Large intestine (tissue), 3 donors: Measurements from ENCODE around the gene CPT1A. TPM values are rescaled to one million over a fixed set of nuclear protein-coding genes. Genes with fewer than 3 reads are reported as not detected.

Experiments used
- DNase-seq, 2 donors: peaks; one replicate each; pipeline versions ENCODE4 v3.0.0 to v3.0.0-alpha.2; 2013
- H3K27ac ChIP-seq: one replicate; pipeline ENCODE4 v1.5.1; 2013; ENCODE audit warnings: low read length
- H3K27me3 ChIP-seq: 2 replicates; pipeline ENCODE4 v1.6.1; 2013; ENCODE audit warnings: low read length; ENCODE audit not compliant: control insufficient read depth, insufficient read depth
- H3K36me3 ChIP-seq: 2 replicates; pipeline ENCODE4 v1.6.1; 2013; ENCODE audit warnings: low read length; ENCODE audit not compliant: control insufficient read depth, insufficient read depth
- H3K4me1 ChIP-seq: one replicate; pipeline ENCODE4 v1.6.1; 2013; ENCODE audit warnings: low read length; ENCODE audit not compliant: control insufficient read depth, insufficient read depth
- H3K4me3 ChIP-seq: one replicate; pipeline ENCODE4 v1.5.1; 2013; ENCODE audit warnings: low read length
- H3K9me3 ChIP-seq: one replicate; pipeline ENCODE4 v1.6.1; 2013; ENCODE audit warnings: mild to moderate bottlenecking, low read depth, low read length, moderate library complexity; ENCODE audit not compliant: control insufficient read depth
- WGBS: methylation state at CpG from one replicate; pipeline ENCODE4 v1.1.5; 2013; ENCODE audit warnings: low lambda C conversion rate; ENCODE audit not compliant: insufficient coverage; 5-methylcytosine and 5-hydroxymethylcytosine counted together
- polyA plus RNA-seq: library from polyadenylated mRNA; unstranded; fragments of 120-200 nt; gene quantifications from one replicate; pipeline ENCODE4 v1.2.1, GENCODE V29; 2013

CPT1A gene
- polyA plus RNA-seq, 1 donor = 41.5 TPM

GRCh38 chr11:68854273-68854958, 12.7 kb upstream of the CPT1A start:
- Histone ChIP-seq H3K9me3 (no peaks in the 10 kb centered on the region), H3K36me3 (no peaks in the 10 kb centered on the region), H3K4me1 (peaks cover 19% of the 10 kb centered on the region), H3K4me3 (peak overlapping the region; percentile 64), H3K27ac (no peak overlapping the region), H3K27me3 (peaks cover 15% of the 10 kb centered on the region)
- no peak for DNase-seq
- no CpG with 5 or more reads among the region's 42 CpGs for WGBS

DNA sequence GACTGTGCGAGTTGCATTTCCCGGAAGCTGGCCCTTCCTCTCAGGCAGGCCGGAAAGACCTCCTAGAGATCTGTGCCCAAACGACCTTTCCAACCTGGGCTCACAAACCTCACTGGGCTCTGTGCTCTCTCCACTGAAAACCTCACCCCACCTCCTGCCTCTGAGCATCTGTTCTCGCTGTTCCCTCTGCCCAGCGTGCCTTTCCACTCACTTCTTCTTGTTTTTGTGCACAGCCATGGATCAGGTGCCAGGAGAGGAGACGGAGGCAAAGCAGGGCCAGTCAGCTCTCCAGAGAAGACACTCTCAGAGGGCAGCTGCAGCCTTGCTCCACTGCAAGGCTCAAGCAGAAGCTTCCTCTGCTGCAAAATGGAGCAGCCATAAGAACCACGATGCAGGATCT, 10.9 kb upstream of the CPT1A start:
- no peak for DNase-seq
- Histone ChIP-seq H3K4me3 (no peak overlapping the region), H3K4me1 (peaks cover 11% of the 10 kb centered on the region), H3K27me3 (peaks cover 15% of the 10 kb centered on the region), H3K9me3 (no peaks in the 10 kb centered on the region), H3K36me3 (no peaks in the 10 kb centered on the region), H3K27ac (no peak overlapping the region)
- 80% methylated on average over 2 of the region's 8 CpGs for WGBS

DNA sequence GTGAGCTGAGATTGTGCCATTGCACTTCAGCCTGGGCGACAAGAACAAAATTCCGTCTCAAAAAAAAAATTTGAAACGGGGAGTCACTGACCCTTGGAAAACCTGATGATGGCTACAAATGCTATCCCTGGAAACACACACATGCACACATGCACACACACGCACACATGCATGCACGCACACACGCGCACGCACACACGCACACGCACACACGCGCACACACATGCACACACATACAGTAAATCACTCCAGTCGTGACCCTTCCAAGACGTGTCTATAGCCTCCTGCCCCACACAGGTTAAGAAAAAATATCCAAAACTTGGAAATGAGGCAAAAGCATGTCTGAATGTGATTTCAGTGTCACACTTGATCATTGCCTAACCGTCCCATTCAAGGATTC, 6.7 kb upstream of the CPT1A start:
- peaks cover 3% of the 10 kb centered on the region for H3K4me1 ChIP-seq
- H3K36me3 ChIP-seq = no peaks in the 10 kb centered on the region
- no peak overlapping the region for H3K4me3 ChIP-seq
- no peaks in the 10 kb centered on the region for H3K9me3 ChIP-seq
- no peak for DNase-seq
- H3K27ac ChIP-seq = no peak overlapping the region
- WGBS = 67% methylated on average over 1 of the region's 15 CpGs
- H3K27me3 ChIP-seq = peaks cover 11% of the 10 kb centered on the region

GRCh38 chr11:68847395-68847794, 5.7 kb upstream of the CPT1A start:
- no peak overlapping the region for H3K27ac ChIP-seq
- H3K4me3 ChIP-seq = no peak overlapping the region
- H3K36me3 ChIP-seq = no peaks in the 10 kb centered on the region
- peaks cover 11% of the 10 kb centered on the region for H3K4me1 ChIP-seq
- no peak for DNase-seq
- H3K9me3 ChIP-seq = no peaks in the 10 kb centered on the region
- WGBS = 83% methylated on average over 1 of the region's 4 CpGs
- H3K27me3 ChIP-seq = peaks cover 15% of the 10 kb centered on the region

DNA sequence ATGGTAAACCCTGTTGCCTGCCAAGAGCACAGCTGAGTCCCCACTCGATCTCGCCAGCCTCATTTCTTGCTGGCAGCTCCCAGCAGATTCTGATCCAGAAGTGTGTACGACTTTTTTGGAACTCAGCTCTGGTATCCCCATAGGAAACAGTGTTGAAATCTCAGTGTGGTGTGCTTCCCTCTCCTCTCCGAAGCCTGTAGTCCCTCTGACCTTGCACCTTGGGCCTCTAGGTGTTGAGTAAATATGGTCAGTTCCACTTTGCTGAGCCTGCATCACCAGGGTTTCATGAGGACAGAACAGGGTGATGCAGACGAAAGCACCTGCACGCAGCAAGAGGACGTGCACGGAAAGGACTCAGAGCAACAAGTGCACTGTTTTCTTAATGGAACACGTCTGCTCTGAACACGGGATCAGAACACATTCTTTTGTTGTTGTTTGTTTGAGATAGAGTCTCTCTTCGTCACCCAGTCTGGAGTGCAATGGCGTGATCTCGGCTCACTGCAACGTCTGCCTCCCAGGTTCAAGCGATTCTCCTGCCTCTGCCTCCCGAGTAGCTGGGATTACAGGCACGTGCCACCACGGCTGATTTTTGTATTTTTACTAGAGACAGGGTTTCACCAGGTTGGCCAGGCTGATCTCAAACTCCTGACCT, 3.8 kb upstream of the CPT1A start:
- Histone ChIP-seq H3K9me3 (no peaks in the 10 kb centered on the region), H3K36me3 (no peaks in the 10 kb centered on the region), H3K27me3 (peaks cover 20% of the 10 kb centered on the region), H3K4me3 (no peak overlapping the region), H3K4me1 (peaks cover 17% of the 10 kb centered on the region), H3K27ac (no peak overlapping the region)
- no peak for DNase-seq
- WGBS = 80% methylated on average over 1 of the region's 18 CpGs

DNA sequence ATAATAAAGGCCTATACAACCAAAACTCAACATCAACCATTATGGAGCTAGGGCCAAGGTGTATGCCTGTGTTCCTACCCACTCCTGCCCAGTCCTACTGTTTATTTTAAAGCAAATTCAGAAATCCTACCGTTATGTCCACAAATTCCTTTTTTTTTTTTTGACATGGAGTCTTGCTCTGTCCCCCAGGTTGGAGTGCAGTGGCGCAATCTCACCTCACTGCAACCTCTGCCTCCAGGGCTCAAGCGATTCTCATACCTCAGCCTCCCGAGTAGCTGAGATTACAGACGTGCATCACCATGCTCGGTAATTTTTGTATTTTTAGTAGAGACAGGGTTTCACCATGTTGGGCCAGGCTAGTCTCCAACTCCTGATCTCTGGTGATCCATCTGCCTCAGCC, 3.1 kb upstream of the CPT1A start:
- peaks cover 20% of the 10 kb centered on the region for H3K27me3 ChIP-seq
- no peaks in the 10 kb centered on the region for H3K36me3 ChIP-seq
- DNase-seq = no peak
- WGBS = 83% methylated on average over 2 of the region's 6 CpGs
- H3K4me1 ChIP-seq = peaks cover 23% of the 10 kb centered on the region
- no peak overlapping the region for H3K27ac ChIP-seq
- H3K9me3 ChIP-seq = no peaks in the 10 kb centered on the region
- no peak overlapping the region for H3K4me3 ChIP-seq

GRCh38 chr11:68844376-68844775, 2.7 kb upstream of the CPT1A start:
- Histone ChIP-seq H3K9me3 (no peaks in the 10 kb centered on the region), H3K4me1 (peaks cover 28% of the 10 kb centered on the region), H3K4me3 (peak overlapping the region; percentile 64), H3K27me3 (peaks cover 20% of the 10 kb centered on the region), H3K27ac (peak overlapping the region; percentile 27), H3K36me3 (no peaks in the 10 kb centered on the region)
- no peak for DNase-seq
- WGBS = 96% methylated on average over 3 of the region's 3 CpGs

GRCh38 chr11:68843703-68844312, 2.1 kb upstream of the CPT1A start:
- H3K9me3 ChIP-seq = no peaks in the 10 kb centered on the region
- H3K4me1 ChIP-seq = peaks cover 30% of the 10 kb centered on the region
- peak overlapping the region; percentile 27 for H3K27ac ChIP-seq
- no CpG with 5 or more reads among the region's 54 CpGs for WGBS
- peak overlapping the region; percentile 64 for H3K4me3 ChIP-seq
- DNase-seq = peak; percentile 77 to 92
- no peaks in the 10 kb centered on the region for H3K36me3 ChIP-seq
- peaks cover 20% of the 10 kb centered on the region for H3K27me3 ChIP-seq

DNA sequence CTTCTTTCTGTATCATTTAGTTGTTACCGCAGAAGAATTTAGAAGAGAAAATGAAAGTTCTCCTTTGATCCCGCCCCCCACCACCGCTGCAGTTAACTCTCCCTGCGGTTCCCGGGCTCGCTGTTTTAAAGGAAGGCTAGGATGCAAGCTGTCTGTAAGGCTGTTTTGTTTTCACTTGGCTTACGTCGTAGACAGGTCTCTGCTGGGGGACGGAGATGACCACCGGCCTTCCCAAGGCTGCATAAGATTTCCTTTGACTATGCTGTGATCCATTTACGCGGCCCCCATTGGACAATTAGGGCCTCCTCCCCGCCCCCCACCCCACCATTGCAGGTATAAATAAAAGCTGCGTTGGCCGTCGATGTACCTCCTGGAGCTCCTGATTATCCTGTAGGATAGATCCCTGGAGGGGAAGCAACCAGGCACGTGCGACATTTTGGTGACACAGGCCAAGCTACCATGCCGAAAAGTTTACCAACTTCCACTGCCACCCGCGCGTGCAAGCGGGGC, 1.4 kb upstream of the CPT1A start:
- Histone ChIP-seq H3K4me3 (peak overlapping the region; percentile 64), H3K4me1 (peaks cover 37% of the 10 kb centered on the region), H3K9me3 (no peaks in the 10 kb centered on the region), H3K36me3 (no peaks in the 10 kb centered on the region), H3K27me3 (peaks cover 20% of the 10 kb centered on the region), H3K27ac (peak overlapping the region; percentile 27)
- DNase-seq = peak in 1 of 2 donors; percentile 67
- WGBS = no CpG with 5 or more reads among the region's 23 CpGs

- WGBS = 33% methylated on average over 2 of the region's 25 CpGs
- Histone ChIP-seq H3K36me3 (no peaks in the 10 kb centered on the region), H3K9me3 (no peaks in the 10 kb centered on the region), H3K4me1 (peaks cover 43% of the 10 kb centered on the region), H3K27me3 (peaks cover 20% of the 10 kb centered on the region), H3K4me3 (peak overlapping the region; percentile 64), H3K27ac (no peak overlapping the region)
- DNase-seq = no peak
Observed at GRCh38 chr11:68842427-68843051, 823 bp upstream of the CPT1A start.
